Mesodermal cell (in vitro differentiated cells): ENCODE results near the gene DPYD.

Experiments used
- H3K27ac ChIP-seq: 2 replicates; pipeline ENCODE4 v1.7.0; 2013; ENCODE audit warnings: mild to moderate bottlenecking, low read depth, low read length, moderate library complexity; ENCODE audit not compliant: severe bottlenecking
- H3K36me3 ChIP-seq: 2 replicates; pipeline ENCODE4 v1.7.1; 2013; ENCODE audit warnings: mild to moderate bottlenecking, low read length, moderate library complexity; ENCODE audit not compliant: control insufficient read depth, insufficient read depth
- H3K4me1 ChIP-seq: one replicate; pipeline ENCODE4 v1.7.1; 2013; ENCODE audit warnings: mild to moderate bottlenecking, low read length; ENCODE audit not compliant: insufficient read depth, control insufficient read depth, poor library complexity, severe bottlenecking
- H3K4me3 ChIP-seq: 2 replicates; pipeline ENCODE4 v1.7.0; 2013; ENCODE audit warnings: low read length, control low read depth, mild to moderate bottlenecking; ENCODE audit not compliant: insufficient read depth, poor library complexity, severe bottlenecking; ENCODE audit errors: extremely low read depth
- H3K9me3 ChIP-seq: 2 replicates; pipeline ENCODE4 v1.7.1; 2013; ENCODE audit warnings: mild to moderate bottlenecking, low read length, moderate library complexity; ENCODE audit not compliant: control insufficient read depth
- WGBS, 2 experiments: methylation state at CpG; one replicate each; pipeline ENCODE4 v1.1.5; 2013; ENCODE audit warnings: missing lambda C conversion rate in 2 of 2; ENCODE audit not compliant: insufficient coverage in 2 of 2; 5-methylcytosine and 5-hydroxymethylcytosine counted together

The DPYD gene

GRCh38 chr1:97905141-97905940 lies 15.5 kb downstream of the DPYD start:
- Histone ChIP-seq H3K4me3 (no peak overlapping the region), H3K36me3 (no peaks in the 10 kb centered on the region), H3K4me1 (peaks cover 4% of the 10 kb centered on the region), H3K27ac (no peak overlapping the region), H3K9me3 (no peaks in the 10 kb centered on the region)
- 80% methylated on average over 1 of the region's 6 CpGs; no CpG with 5 or more reads in 1 of the 2 experiments for WGBS, 2 experiments

DNA sequence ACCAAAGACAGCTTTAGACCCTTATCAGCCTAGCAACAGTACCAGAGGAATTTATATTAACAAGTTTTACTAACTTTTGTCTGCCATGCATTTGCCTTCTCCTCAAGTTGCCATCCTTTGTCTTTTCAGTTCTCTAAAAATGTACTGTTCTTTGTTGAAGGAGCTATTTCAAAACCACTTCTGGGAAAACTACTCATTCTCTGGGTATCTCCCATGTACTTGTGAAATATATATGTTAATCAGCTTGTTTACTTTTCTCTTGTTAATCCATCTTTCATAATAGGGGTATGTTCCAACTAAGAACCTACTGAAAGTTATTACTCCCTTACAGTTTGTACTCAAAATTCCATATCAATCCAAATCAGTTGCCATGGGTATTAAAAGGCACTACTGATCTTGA lies 16.3 kb downstream of the DPYD start:
- Histone ChIP-seq H3K4me3 (no peak overlapping the region), H3K9me3 (no peaks in the 10 kb centered on the region), H3K27ac (no peak overlapping the region), H3K4me1 (peaks cover 4% of the 10 kb centered on the region), H3K36me3 (no peaks in the 10 kb centered on the region)

DNA sequence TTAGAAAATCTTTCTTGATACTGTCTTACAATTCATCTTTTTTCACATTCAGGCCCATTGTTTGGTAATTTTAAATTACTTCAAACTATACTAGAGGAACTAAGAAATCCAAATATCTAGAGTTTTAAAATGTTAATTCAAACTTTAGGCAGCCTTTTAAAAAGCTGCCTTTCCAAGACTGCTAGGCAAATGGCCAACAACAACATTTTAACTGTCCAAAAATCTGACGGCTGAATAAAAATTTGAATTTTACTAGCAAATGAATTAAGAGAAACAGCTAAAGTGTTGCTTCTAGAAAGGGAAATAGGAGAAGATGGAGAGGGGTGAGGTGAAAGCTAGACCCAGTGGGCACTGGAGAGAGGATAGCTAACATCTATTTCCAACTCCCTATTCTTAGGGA lies 17.2 kb downstream of the DPYD start:
- Histone ChIP-seq H3K9me3 (no peaks in the 10 kb centered on the region), H3K4me1 (peaks cover 4% of the 10 kb centered on the region), H3K27ac (no peak overlapping the region), H3K36me3 (no peaks in the 10 kb centered on the region), H3K4me3 (no peak overlapping the region)
- 83% methylated on average over 1 of the region's 1 CpG; no CpG with 5 or more reads in 1 of the 2 experiments for WGBS, 2 experiments

GRCh38 chr1:97902067-97902466 lies 18.8 kb downstream of the DPYD start:
- WGBS, 2 experiments, result no CpG with 5 or more reads among the region's 2 CpGs

GRCh38 chr1:97901017-97901658 lies 19.7 kb downstream of the DPYD start:
- Histone ChIP-seq H3K36me3 (no peaks in the 10 kb centered on the region), H3K4me3 (no peak overlapping the region), H3K4me1 (no peaks in the 10 kb centered on the region), H3K27ac (no peak overlapping the region), H3K9me3 (no peaks in the 10 kb centered on the region)
- WGBS, 2 experiments, result no CpG with 5 or more reads among the region's 2 CpGs

More at GRCh38 chr1:97902067-97902466, 18.8 kb downstream of the DPYD start:
- Histone ChIP-seq H3K36me3 (no peaks in the 10 kb centered on the region), H3K9me3 (no peaks in the 10 kb centered on the region), H3K4me3 (no peak overlapping the region), H3K4me1 (no peaks in the 10 kb centered on the region), H3K27ac (no peak overlapping the region)

DNA sequence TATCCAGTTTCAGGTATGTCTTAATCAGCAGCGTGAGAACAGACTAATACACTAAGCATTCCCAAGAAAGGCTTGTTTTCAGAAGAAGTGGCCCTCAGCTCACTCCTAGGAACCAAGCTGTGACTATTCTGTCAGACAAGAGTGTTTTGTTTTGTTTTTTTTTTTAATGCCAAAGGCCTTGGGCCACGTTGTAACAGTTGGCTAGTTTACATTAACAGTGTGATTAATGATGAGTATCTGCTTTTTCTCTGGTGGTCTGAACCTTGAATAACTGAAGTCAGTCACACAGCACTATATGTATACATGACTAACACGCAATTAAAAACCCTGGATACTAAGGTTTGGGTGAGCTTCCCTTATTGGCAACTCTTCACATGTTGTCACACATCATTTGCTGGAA lies 21.9 kb downstream of the DPYD start:
- Histone ChIP-seq H3K4me3 (no peak overlapping the region), H3K4me1 (no peaks in the 10 kb centered on the region), H3K27ac (no peak overlapping the region), H3K36me3 (no peaks in the 10 kb centered on the region), H3K9me3 (no peaks in the 10 kb centered on the region)
- WGBS, 2 experiments, result 77 to 80% methylated on average over 1 of the region's 3 CpGs

- no CpG with 5 or more reads among the region's 1 CpG for WGBS, 2 experiments
- Histone ChIP-seq H3K27ac (no peak overlapping the region), H3K36me3 (no peaks in the 10 kb centered on the region), H3K4me1 (no peaks in the 10 kb centered on the region), H3K9me3 (no peaks in the 10 kb centered on the region), H3K4me3 (no peak overlapping the region)
Measured at GRCh38 chr1:97895278-97895677, 25.6 kb downstream of the DPYD start.

- no peaks in the 10 kb centered on the region for H3K4me1 ChIP-seq
- H3K9me3 ChIP-seq, result no peaks in the 10 kb centered on the region
- no peak overlapping the region for H3K27ac ChIP-seq
- no peak overlapping the region for H3K4me3 ChIP-seq
- no peaks in the 10 kb centered on the region for H3K36me3 ChIP-seq
Measured at GRCh38 chr1:97893844-97894243, 27.0 kb downstream of the DPYD start.

DNA sequence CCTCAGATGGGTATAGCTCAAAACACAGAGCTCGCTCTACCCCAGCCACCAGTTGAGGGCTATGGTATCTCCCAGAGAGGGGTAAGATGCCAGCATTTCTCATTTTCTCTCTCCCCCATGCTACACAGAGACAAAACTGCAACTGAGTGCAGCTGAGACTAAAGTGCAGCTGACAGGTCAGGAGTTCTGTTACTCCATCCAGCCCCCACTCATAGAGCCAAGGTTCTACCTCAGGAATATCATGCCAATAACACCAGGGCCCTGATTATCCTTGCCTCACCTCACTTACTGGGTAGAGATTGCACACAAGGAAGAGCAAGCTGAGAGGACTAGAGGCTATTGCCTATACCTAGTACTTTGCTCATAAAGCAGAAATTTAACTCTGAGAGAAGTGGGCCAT lies 34.6 kb downstream of the DPYD start:
- Histone ChIP-seq H3K27ac (no peak overlapping the region), H3K36me3 (no peaks in the 10 kb centered on the region), H3K9me3 (no peaks in the 10 kb centered on the region), H3K4me3 (no peak overlapping the region), H3K4me1 (no peaks in the 10 kb centered on the region)
- no CpG with 5 or more reads among the region's 1 CpG for WGBS, 2 experiments

GRCh38 chr1:97883823-97884222 lies 37.0 kb downstream of the DPYD start:
- WGBS, 2 experiments, result no CpG with 5 or more reads among the region's 1 CpG
- H3K9me3 ChIP-seq, result no peaks in the 10 kb centered on the region
- no peaks in the 10 kb centered on the region for H3K36me3 ChIP-seq
- no peaks in the 10 kb centered on the region for H3K4me1 ChIP-seq
- H3K27ac ChIP-seq, result no peak overlapping the region
- no peak overlapping the region for H3K4me3 ChIP-seq

- no peak overlapping the region for H3K4me3 ChIP-seq
- no peaks in the 10 kb centered on the region for H3K9me3 ChIP-seq
- no peaks in the 10 kb centered on the region for H3K36me3 ChIP-seq
- WGBS, 2 experiments, result no CpG with 5 or more reads among the region's 2 CpGs
- no peaks in the 10 kb centered on the region for H3K4me1 ChIP-seq
- no peak overlapping the region for H3K27ac ChIP-seq
Measured at GRCh38 chr1:97877307-97877706, 43.5 kb downstream of the DPYD start.
